Activated T-cell treated with anti-CD3 and anti-CD28 coated beads, Interleukin-2, amount 50 U/mL, for 4 hours (primary cell): ENCODE results near the gene OSBPL3. TPM values are rescaled to one million over a fixed set of nuclear protein-coding genes. Genes with fewer than 3 reads are reported as not detected.

Source experiments
- ATAC-seq, 2 donors: fragments of 200-7000 bp; cut with Tn5 transposase; one replicate each; pipeline ENCODE4 v1.10.0; 2021
- DNase-seq: peaks from one replicate; pipeline ENCODE4 v3.0.0-alpha.2; 2020
- H3K27me3 Mint-ChIP-seq: one replicate; pipeline ENCODE4 v1.8.0; 2021; ENCODE audit warnings: low read depth, mixed read lengths
- H3K36me3 Mint-ChIP-seq: one replicate; pipeline ENCODE4 v1.8.0; 2022; ENCODE audit warnings: mixed read lengths; ENCODE audit not compliant: insufficient read depth
- H3K4me1 Mint-ChIP-seq: one replicate; pipeline ENCODE4 v1.8.0; 2021; ENCODE audit warnings: low read depth, mixed read lengths
- H3K4me3 Mint-ChIP-seq: one replicate; pipeline ENCODE4 v1.8.0; 2021; ENCODE audit warnings: mild to moderate bottlenecking, moderate library complexity, mixed read lengths
- H3K9me3 Mint-ChIP-seq: one replicate; pipeline ENCODE4 v1.8.0; 2021; ENCODE audit warnings: mixed read lengths
- total RNA-seq, 3 donors: library from RNA; stranded (reverse); gene quantifications; one replicate each; pipeline ENCODE4 v1.2.1, GENCODE V29; 2021

Gene OSBPL3
- total RNA-seq, 3 donors from 2014 or later = 59.0 to 85.4 (median 81.8) TPM

DNA sequence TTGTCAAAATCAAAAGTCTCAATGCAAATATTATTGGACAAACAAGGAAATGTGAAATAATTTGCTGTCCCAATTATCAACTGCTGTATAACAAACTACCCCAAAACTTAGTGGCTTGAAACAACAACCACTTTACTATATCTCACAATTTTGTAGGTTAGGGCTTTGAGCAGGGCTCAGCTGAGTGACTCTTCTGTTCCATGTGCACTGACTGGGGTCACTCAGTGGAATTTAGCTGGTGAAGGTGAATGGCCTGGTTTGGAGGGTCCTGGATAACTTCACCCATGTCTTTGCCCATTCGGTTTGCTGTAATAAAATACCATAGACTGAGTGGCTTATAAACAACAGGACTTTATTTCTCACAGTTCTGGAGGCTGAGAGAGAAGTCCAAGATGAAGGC is 219.0 kb downstream of the OSBPL3 start:
- DNase-seq = no peak
- H3K9me3 Mint-ChIP-seq = no peaks in the 10 kb centered on the region
- no peak overlapping the region for H3K4me3 Mint-ChIP-seq
- H3K27me3 Mint-ChIP-seq = peaks cover 69% of the 10 kb centered on the region
- no peak for ATAC-seq
- H3K4me1 Mint-ChIP-seq = peaks cover 14% of the 10 kb centered on the region
- no peaks in the 10 kb centered on the region for H3K36me3 Mint-ChIP-seq

- no peaks in the 10 kb centered on the region for H3K36me3 Mint-ChIP-seq
- DNase-seq = peak; percentile 19
- no peaks in the 10 kb centered on the region for H3K9me3 Mint-ChIP-seq
- peak; percentile 77 to 81 for ATAC-seq
- peak within 1 kb of the TSS; percentile 80 for H3K4me3 Mint-ChIP-seq
- peaks cover 26% of the 10 kb centered on the region for H3K4me1 Mint-ChIP-seq
- peaks cover 59% of the 10 kb centered on the region for H3K27me3 Mint-ChIP-seq
These were observed 222.4 kb downstream of the OSBPL3 start, which contains the start of gene GSDME for GRCh38 chr7:24757353-24758275. TSS of gene GSDME (minus strand) at chr7:24757464. CDS start at chr7:24749774, 7,690 bp downstream.

GRCh38 chr7:24756545-24757352 is 223.2 kb downstream of the OSBPL3 start:
- Mint-ChIP-seq H3K4me3 (peak overlapping the region; percentile 80), H3K27me3 (peaks cover 55% of the 10 kb centered on the region), H3K36me3 (no peaks in the 10 kb centered on the region), H3K4me1 (peaks cover 26% of the 10 kb centered on the region), H3K9me3 (no peaks in the 10 kb centered on the region)
- DNase-seq (peak; percentile 15), ATAC-seq (peak; percentile 10 to 18)

- H3K9me3 Mint-ChIP-seq = no peaks in the 10 kb centered on the region
These were observed 224.2 kb downstream of the OSBPL3 start for GRCh38 chr7:24755541-24756407.

DNA sequence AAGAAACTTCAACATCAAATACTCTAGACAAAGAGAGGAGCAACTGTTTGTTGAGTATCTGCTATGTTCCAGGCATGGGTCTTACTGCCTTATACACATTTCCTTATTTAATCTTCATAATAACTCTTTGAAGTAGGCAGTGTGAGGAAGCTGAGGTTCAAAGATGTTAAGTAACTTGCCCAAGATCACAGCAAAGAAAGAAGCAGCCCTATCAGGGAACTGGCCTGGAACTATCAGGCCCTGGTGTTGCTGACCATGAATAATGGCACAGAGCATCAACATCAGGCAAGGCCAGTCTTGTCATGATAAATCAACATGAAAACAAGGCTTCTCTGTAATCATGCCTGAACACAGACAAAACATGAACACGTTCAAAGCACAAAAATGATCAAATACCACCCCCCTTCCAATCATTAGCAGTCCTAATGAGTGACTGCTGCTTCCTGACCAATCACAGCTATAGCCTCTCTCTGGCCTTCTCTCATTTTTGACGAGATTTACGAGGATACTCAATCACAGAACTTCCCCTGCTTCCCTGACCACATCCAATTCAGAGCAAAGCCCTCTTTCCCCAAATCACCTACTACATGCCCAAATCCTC is 225.0 kb downstream of the OSBPL3 start:
- Mint-ChIP-seq H3K4me3 (no peak overlapping the region), H3K36me3 (no peaks in the 10 kb centered on the region), H3K4me1 (peaks cover 26% of the 10 kb centered on the region), H3K9me3 (no peaks in the 10 kb centered on the region), H3K27me3 (peaks cover 44% of the 10 kb centered on the region)
- DNase-seq = no peak
- ATAC-seq = no peak

More at GRCh38 chr7:24755541-24756407, 224.2 kb downstream of the OSBPL3 start:
- DNase-seq (no peak), ATAC-seq (peak; percentile 76 to 77)
- Mint-ChIP-seq H3K4me3 (peak overlapping the region; percentile 80), H3K4me1 (peaks cover 26% of the 10 kb centered on the region), H3K36me3 (no peaks in the 10 kb centered on the region), H3K27me3 (peaks cover 49% of the 10 kb centered on the region)

GRCh38 chr7:24752073-24752800 is 227.7 kb downstream of the OSBPL3 start:
- DNase-seq (no peak), ATAC-seq (no peak)
- Mint-ChIP-seq H3K4me1 (peaks cover 22% of the 10 kb centered on the region), H3K36me3 (no peaks in the 10 kb centered on the region), H3K9me3 (no peaks in the 10 kb centered on the region), H3K27me3 (peaks cover 27% of the 10 kb centered on the region), H3K4me3 (no peak overlapping the region)

- Mint-ChIP-seq H3K27me3 (peaks cover 26% of the 10 kb centered on the region), H3K4me1 (peaks cover 19% of the 10 kb centered on the region), H3K36me3 (no peaks in the 10 kb centered on the region), H3K4me3 (no peak overlapping the region), H3K9me3 (no peaks in the 10 kb centered on the region)
- DNase-seq (no peak), ATAC-seq (no peak)
These were observed 228.5 kb downstream of the OSBPL3 start for GRCh38 chr7:24751484-24751883.

DNA sequence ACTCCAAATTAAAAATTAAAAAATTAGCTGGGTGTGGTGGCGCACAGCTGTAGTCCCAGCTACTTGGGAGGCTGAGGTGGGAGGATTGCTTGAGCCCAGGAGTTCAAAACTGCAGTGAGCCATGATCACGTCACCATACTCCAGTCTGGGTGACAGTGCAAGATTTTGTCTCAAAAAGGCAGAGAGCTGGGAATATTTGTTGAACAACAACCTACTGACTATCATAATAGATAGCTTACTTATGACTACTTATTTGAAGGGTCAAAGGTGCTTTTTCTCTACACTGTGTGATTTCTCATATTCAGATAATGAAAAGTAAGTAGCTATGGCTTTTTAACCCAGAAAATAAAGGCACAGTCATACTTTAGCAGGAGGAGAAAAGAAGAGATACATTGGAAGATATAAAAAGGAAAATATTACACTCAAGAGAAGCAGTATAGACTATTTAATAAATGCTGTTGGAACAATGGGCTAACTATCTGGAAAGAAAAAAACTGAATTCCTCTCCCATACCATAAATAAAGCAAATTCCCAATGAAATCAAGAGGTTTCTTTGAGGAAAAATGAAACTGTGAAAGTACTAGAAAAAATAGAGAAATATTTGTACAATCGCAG is 229.4 kb downstream of the OSBPL3 start:
- Mint-ChIP-seq H3K4me3 (no peak overlapping the region), H3K36me3 (no peaks in the 10 kb centered on the region), H3K27me3 (peaks cover 19% of the 10 kb centered on the region), H3K4me1 (peaks cover 9% of the 10 kb centered on the region), H3K9me3 (no peaks in the 10 kb centered on the region)
- DNase-seq = no peak
- ATAC-seq = no peak

DNA sequence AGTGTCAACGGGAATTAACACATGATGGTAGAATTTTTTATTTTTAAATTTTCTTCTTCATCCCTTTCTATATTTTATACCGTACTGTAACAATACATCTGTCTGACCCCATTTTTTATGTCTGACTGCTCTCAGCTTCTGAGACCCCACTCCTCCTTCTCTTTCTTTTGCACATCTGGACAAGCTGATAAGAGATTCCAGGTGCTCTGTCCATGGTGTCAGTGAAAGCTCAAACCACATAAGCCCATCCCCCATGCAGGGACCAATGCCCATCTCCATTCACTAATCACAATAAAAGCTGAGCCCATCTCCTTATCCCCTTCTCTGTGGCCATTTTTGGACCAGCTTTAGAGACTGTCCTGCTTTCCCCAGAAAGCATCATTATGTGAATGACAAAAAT is 231.5 kb downstream of the OSBPL3 start:
- Mint-ChIP-seq H3K4me1 (no peaks in the 10 kb centered on the region), H3K27me3 (peaks cover 20% of the 10 kb centered on the region), H3K4me3 (no peak overlapping the region), H3K36me3 (no peaks in the 10 kb centered on the region), H3K9me3 (no peaks in the 10 kb centered on the region)
- ATAC-seq (no peak), DNase-seq (no peak)

Other genes with a start within 250 kb of the OSBPL3 start
- 1 to 10 TPM; 1.8 to 4.3 (median 3.1) TPM for gene GSDME, start 222.7 kb downstream of the OSBPL3 start, total RNA-seq
- 100 to 1,000 TPM; 373 to 418 (median 394) TPM for gene CYCS, start 145.1 kb upstream of the OSBPL3 start, total RNA-seq
- not detected for gene NPVF, start 248.3 kb upstream of the OSBPL3 start, total RNA-seq